ENCODE measurements around the gene GINS1. TPM values are rescaled to one million over a fixed set of nuclear protein-coding genes. Genes with fewer than 3 reads are reported as not detected.

GINS1 gene
- total and polyA plus RNA-seq, 2 of the 8 experiments (the other 6 are each of a cell fraction or from before 2014, with no cell fraction given) = 44.7 to 68.4 TPM

DNA sequence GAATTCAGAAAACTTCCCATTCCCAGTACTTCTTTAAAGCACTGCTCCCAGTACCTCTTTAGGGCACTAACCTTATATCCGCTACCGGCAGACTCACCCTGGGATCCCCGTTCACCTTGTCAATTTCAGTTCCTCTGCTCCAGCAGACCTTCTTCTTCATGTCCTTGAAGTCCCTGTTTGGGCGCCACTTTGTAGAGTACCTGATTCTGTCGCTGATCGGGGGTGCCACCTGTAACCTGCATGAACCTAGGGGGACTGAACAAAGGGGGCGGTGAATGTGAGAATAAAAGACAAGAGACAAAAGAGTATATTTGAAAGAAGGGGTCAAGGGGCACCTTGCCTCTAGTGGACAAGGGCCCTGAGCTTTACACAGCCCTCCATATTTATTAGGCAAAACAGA is 4.9 kb upstream of the GINS1 start (continued):
- TF ChIP-seq SP2 (IDR thresholded peaks at IDR 0.05; ENCODE audit: low read length) = no peak
- no peak for TF ChIP-seq EP300 (IDR thresholded peaks at IDR 0.05; ENCODE audit: borderline replicate concordance in 1 of 2, low read depth in 2 of 2, low read length in 2 of 2)
- no peak for TF ChIP-seq RXRA (IDR thresholded peaks at IDR 0.05; ENCODE audit: insufficient read depth, low read depth, low read length)
- TF ChIP-seq, protein P1, sequence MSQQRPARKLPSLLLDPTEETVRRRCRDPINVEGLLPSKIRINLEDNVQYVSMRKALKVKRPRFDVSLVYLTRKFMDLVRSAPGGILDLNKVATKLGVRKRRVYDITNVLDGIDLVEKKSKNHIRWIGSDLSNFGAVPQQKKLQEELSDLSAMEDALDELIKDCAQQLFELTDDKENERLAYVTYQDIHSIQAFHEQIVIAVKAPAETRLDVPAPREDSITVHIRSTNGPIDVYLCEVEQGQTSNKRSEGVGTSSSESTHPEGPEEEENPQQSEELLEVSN (IDR thresholded peaks at IDR 0.05) = no peak

All from H1 (cell line).